ENCODE measurements around the gene ZNF239.

- no peak for TF ChIP-seq CTCF (IDR thresholded peaks at IDR 0.05; ENCODE audit: extremely low read depth in 1 of 2, insufficient read depth in 1 of 2, low read depth in 1 of 2, low read length in 2 of 2)
- no peak for TF ChIP-seq JUN (IDR thresholded peaks at IDR 0.05; ENCODE audit: borderline replicate concordance, insufficient read depth, insufficient read length, low read depth)
- no peak for TF ChIP-seq MYC (IDR thresholded peaks at IDR 0.05; ENCODE audit: low read depth, low read length)
- no peak for TF ChIP-seq POLR2A (IDR thresholded peaks at IDR 0.05; ENCODE audit: low read depth, low read length)
These were observed 31.5 kb upstream of the ZNF239 start for GRCh38 chr10:43605850-43606322.
